Liver (tissue), 9 donors: ENCODE measurements around the gene SPECC1. TPM values are rescaled to one million over a fixed set of nuclear protein-coding genes. Genes with fewer than 3 reads are reported as not detected.

ENCODE experiments used
- DNase-seq: peaks from one replicate; pipeline ENCODE4 v3.0.0-alpha.2; 2017; ENCODE audit warnings: low spot score
- H3K27ac ChIP-seq, 2 donors: one replicate each; pipeline ENCODE4 v1.7.0; 2013; ENCODE audit warnings: inconsistent platforms in 2 of 2, low read length in 2 of 2, control low read depth in 1 of 2, low read depth in 1 of 2, mild to moderate bottlenecking in 1 of 2
- H3K27me3 ChIP-seq, 4 donors: one replicate each; pipeline versions ENCODE4 v1.6.1 to v1.7.0; 2013; ENCODE audit warnings: low read length in 3 of 4, inconsistent platforms in 1 of 4, mild to moderate bottlenecking in 1 of 4, moderate library complexity in 1 of 4; ENCODE audit not compliant: control insufficient read depth in 4 of 4, insufficient read depth in 4 of 4
- H3K36me3 ChIP-seq, 4 donors: one replicate each; pipeline versions ENCODE4 v1.6.1 to v1.7.0; 2013; ENCODE audit warnings: low read length in 3 of 4, mild to moderate bottlenecking in 3 of 4, low read depth in 1 of 4, moderate library complexity in 1 of 4; ENCODE audit not compliant: control insufficient read depth in 4 of 4, insufficient read depth in 3 of 4
- H3K4me1 ChIP-seq, 4 donors: one replicate each; pipeline versions ENCODE4 v1.6.1 to v1.7.0; 2013; ENCODE audit warnings: low read length in 3 of 4, mild to moderate bottlenecking in 3 of 4, moderate library complexity in 1 of 4; ENCODE audit not compliant: control insufficient read depth in 4 of 4, insufficient read depth in 4 of 4
- H3K4me3 ChIP-seq, 3 donors: one replicate each; pipeline versions ENCODE4 v1.6.1 to v1.7.0; 2013; ENCODE audit warnings: low read length in 3 of 3, control low read depth in 1 of 3, low read depth in 1 of 3, mild to moderate bottlenecking in 1 of 3
- H3K9ac ChIP-seq, 2 donors: one replicate each; pipeline ENCODE4 v1.7.0; 2013; ENCODE audit warnings: low read length in 2 of 2, mild to moderate bottlenecking in 2 of 2, moderate library complexity in 2 of 2, control low read depth in 1 of 2, low read depth in 1 of 2
- H3K9me3 ChIP-seq, 4 donors: one replicate each; pipeline versions ENCODE4 v1.6.1 to v1.7.0; 2013; ENCODE audit warnings: low read length in 3 of 4; ENCODE audit not compliant: control insufficient read depth in 4 of 4
- ATF3 ChIP-seq: IDR thresholded peaks from 2 replicates; pipeline ENCODE4 v1.6.1; 2016; ENCODE audit warnings: antibody characterized with exemption
- EGR1 ChIP-seq, 2 donors: IDR thresholded peaks; 2 replicates each; pipeline ENCODE4 v1.6.1; 2016 to 2018; ENCODE audit warnings: antibody characterized with exemption in 2 of 2, low read depth in 2 of 2
- FOXA1 ChIP-seq: IDR thresholded peaks from 2 replicates; pipeline ENCODE4 v1.6.1; 2016; ENCODE audit warnings: antibody characterized with exemption
- FOXA2 ChIP-seq: IDR thresholded peaks from 2 replicates; pipeline ENCODE4 v1.6.1; 2016; ENCODE audit warnings: antibody characterized with exemption
- GABPA ChIP-seq, 2 donors: IDR thresholded peaks in 1 of 2; conservative IDR thresholded peaks in 1 of 2; 2 replicates each; pipeline ENCODE4 v1.6.1; 2016; ENCODE audit warnings: antibody characterized with exemption in 2 of 2, mild to moderate bottlenecking in 1 of 2, moderate library complexity in 1 of 2
- HNF4A ChIP-seq, 2 donors: conservative IDR thresholded peaks; 2 replicates each; pipeline ENCODE4 v1.6.1; 2016; ENCODE audit warnings: antibody characterized with exemption in 2 of 2, mild to moderate bottlenecking in 2 of 2
- HNF4G ChIP-seq: IDR thresholded peaks from 2 replicates; pipeline ENCODE4 v1.6.1; 2016; ENCODE audit warnings: antibody characterized with exemption
- JUND ChIP-seq, 2 donors: IDR thresholded peaks; 2 replicates each; pipeline ENCODE4 v1.6.1; 2016; ENCODE audit warnings: antibody characterized with exemption in 2 of 2
- MAX ChIP-seq: IDR thresholded peaks from 2 replicates; pipeline ENCODE4 v1.6.1; 2016; ENCODE audit warnings: antibody characterized with exemption
- RAD21 ChIP-seq, 2 donors: IDR thresholded peaks; 2 replicates each; pipeline ENCODE4 v1.6.1; 2016; ENCODE audit warnings: antibody characterized with exemption in 2 of 2, mild to moderate bottlenecking in 2 of 2
- REST ChIP-seq: IDR thresholded peaks from 2 replicates; pipeline ENCODE4 v1.6.1; 2016; ENCODE audit warnings: antibody characterized with exemption, mild to moderate bottlenecking
- SP1 ChIP-seq: IDR thresholded peaks from 2 replicates; pipeline ENCODE4 v1.6.1; 2018; ENCODE audit warnings: antibody characterized with exemption, mild to moderate bottlenecking
- TAF1 ChIP-seq: conservative IDR thresholded peaks from 2 replicates; pipeline ENCODE4 v1.6.1; 2016; ENCODE audit warnings: antibody characterized with exemption, mild to moderate bottlenecking
- YY1 ChIP-seq: IDR thresholded peaks from 2 replicates; pipeline ENCODE4 v1.6.1; 2016; ENCODE audit warnings: antibody characterized with exemption, mild to moderate bottlenecking
- ZBTB33 ChIP-seq: IDR thresholded peaks from 2 replicates; pipeline ENCODE4 v1.6.1; 2016; ENCODE audit warnings: antibody characterized with exemption
- WGBS: extraction: QIAGEN DNeasy Blood & Tissue Kit; methylation state at CpG from one replicate; pipeline ENCODE4 v1.1.7; 2013; 5-methylcytosine and 5-hydroxymethylcytosine counted together
- polyA plus RNA-seq, 2 donors: library from polyadenylated mRNA; stranded (reverse) in 1 of 2; unstranded in 1 of 2; fragments of 200-250 nt in 1 of 2; fragments of >200 nt in 1 of 2; fragmentation: Nextera tagmentation in 1 of 2; extraction: Ambion mirVana in 1 of 2; gene quantifications; one replicate each; pipeline versions ENCODE4 v1.2.1 to v1.2.3, GENCODE V29; 2013 to 2015
- total RNA-seq, 2 donors: library from RNA; depleted of rRNA; stranded (reverse); fragments of >200 nt; gene quantifications; one replicate each; pipeline ENCODE4 v1.2.3, GENCODE V29; 2014
- donor health status: healthy.
- donor health status: healthy.
- donor health status: healthy.
- donor health status: healthy.
- donor health status: healthy.

The SPECC1 gene
- total and polyA plus RNA-seq, 4 donors, result 0.36 to 70.3 (median 1.8) TPM

- no peak overlapping the region for H3K4me3 ChIP-seq
Measured at GRCh38 chr17:20039037-20039436, 29.9 kb downstream of the SPECC1 start.

GRCh38 chr17:20040216-20040615 lies 31.1 kb downstream of the SPECC1 start:
- H3K27me3 ChIP-seq, result peaks cover 0 to 7% (median 0%) of the 10 kb centered on the region in 4 donors
- no peak for DNase-seq
- no peak overlapping the region for H3K9ac ChIP-seq
- H3K9me3 ChIP-seq, result no peaks in the 10 kb centered on the region
- no peak overlapping the region for H3K4me3 ChIP-seq
- no peak for TF ChIP-seq SP1
- TF ChIP-seq HNF4G, result no peak
- TF ChIP-seq EGR1 (IDR thresholded peaks at IDR 0.05; ENCODE audit: low read depth in 2 of 2), result no peak
- no peak for TF ChIP-seq FOXA2
- no peak for TF ChIP-seq FOXA1
- no peak for TF ChIP-seq GABPA (IDR thresholded peaks at IDR 0.05 in 1 of 2, conservative IDR thresholded peaks at IDR 0.05 in 1 of 2)
- H3K27ac ChIP-seq, result no peak overlapping the region
- no peaks in the 10 kb centered on the region for H3K36me3 ChIP-seq
- no peaks in the 10 kb centered on the region for H3K4me1 ChIP-seq

More at GRCh38 chr17:20039037-20039436, 29.9 kb downstream of the SPECC1 start:
- 78% methylated on average over 2 of the region's 2 CpGs for WGBS
- H3K27ac ChIP-seq, result no peak overlapping the region
- no peak overlapping the region for H3K9ac ChIP-seq
- H3K27me3 ChIP-seq, result peaks cover 0 to 7% (median 0%) of the 10 kb centered on the region in 4 donors
- TF ChIP-seq MAX (no peak), HNF4A (conservative IDR thresholded peaks at IDR 0.05) (no peak), REST (no peak), JUND (IDR thresholded peaks at IDR 0.05) (no peak), HNF4G (no peak), RAD21 (IDR thresholded peaks at IDR 0.05) (no peak), ZBTB33 (no peak)
- no peaks in the 10 kb centered on the region for H3K4me1 ChIP-seq
- H3K9me3 ChIP-seq, result no peaks in the 10 kb centered on the region
- DNase-seq, result no peak
- no peaks in the 10 kb centered on the region for H3K36me3 ChIP-seq

GRCh38 chr17:20043021-20043420 lies 33.9 kb downstream of the SPECC1 start:
- no peak overlapping the region for H3K27ac ChIP-seq
- H3K9me3 ChIP-seq, result no peaks in the 10 kb centered on the region
- 88% methylated on average over 3 of the region's 3 CpGs for WGBS
- peaks cover 0 to 4% (median 0%) of the 10 kb centered on the region in 4 donors for H3K27me3 ChIP-seq
- H3K36me3 ChIP-seq, result no peaks in the 10 kb centered on the region
- TF ChIP-seq TAF1 (no peak), GABPA (IDR thresholded peaks at IDR 0.05 in 1 of 2, conservative IDR thresholded peaks at IDR 0.05 in 1 of 2) (no peak), ATF3 (no peak), EGR1 (IDR thresholded peaks at IDR 0.05; ENCODE audit: low read depth in 2 of 2) (no peak), YY1 (no peak), SP1 (no peak), HNF4A (conservative IDR thresholded peaks at IDR 0.05) (no peak)
- DNase-seq, result no peak
- no peaks in the 10 kb centered on the region for H3K4me1 ChIP-seq
- H3K9ac ChIP-seq, result no peak overlapping the region
- no peak overlapping the region for H3K4me3 ChIP-seq
